ENCODE measurements around the gene INF2. TPM values are rescaled to one million over a fixed set of nuclear protein-coding genes. Genes with fewer than 3 reads are reported as not detected.
A peak's percentile ranks its signal among the peaks of the same experiment; 100 is the strongest.

Gene INF2
- total and polyA plus RNA-seq, 12 donors = 22.5 to 73.8 (median 28.4) TPM

DNA sequence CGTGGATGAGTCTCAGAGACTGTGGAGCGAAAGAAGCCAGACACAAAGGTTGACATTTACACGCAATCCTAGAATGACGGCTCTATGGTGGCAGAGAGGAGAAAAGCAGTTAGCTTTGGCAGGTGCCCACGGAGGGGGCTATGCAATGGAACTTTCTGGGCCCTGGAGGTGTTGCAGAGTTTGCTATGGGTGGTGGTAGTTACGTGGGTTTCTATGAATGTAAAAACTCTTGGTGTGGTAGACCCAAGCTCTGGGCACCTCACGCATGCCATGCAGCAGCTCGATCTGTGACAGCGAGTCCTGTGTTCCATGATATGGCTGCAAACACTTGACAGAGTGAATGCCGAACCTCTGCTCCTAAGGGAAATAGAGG lies 5.0 kb upstream of the INF2 start:
- Histone ChIP-seq H3K9me3 (no peaks in the 10 kb centered on the region), H3K36me3 (no peaks in the 10 kb centered on the region), H3K27ac (no peak overlapping the region), H3K27me3 (no peaks in the 10 kb centered on the region), H3K4me1 (peaks cover 44 to 66% (median 54%) of the 10 kb centered on the region in 9 donors), H3K4me3 (no peak overlapping the region)
- DNase-seq (no peak), ATAC-seq (no peak)
- WGBS, 2 donors = 97% methylated on average over 10 of the region's 10 CpGs
- intact Hi-C loops (cut with DNase I) = no loop called here
- TF ChIP-seq, protein P1, sequence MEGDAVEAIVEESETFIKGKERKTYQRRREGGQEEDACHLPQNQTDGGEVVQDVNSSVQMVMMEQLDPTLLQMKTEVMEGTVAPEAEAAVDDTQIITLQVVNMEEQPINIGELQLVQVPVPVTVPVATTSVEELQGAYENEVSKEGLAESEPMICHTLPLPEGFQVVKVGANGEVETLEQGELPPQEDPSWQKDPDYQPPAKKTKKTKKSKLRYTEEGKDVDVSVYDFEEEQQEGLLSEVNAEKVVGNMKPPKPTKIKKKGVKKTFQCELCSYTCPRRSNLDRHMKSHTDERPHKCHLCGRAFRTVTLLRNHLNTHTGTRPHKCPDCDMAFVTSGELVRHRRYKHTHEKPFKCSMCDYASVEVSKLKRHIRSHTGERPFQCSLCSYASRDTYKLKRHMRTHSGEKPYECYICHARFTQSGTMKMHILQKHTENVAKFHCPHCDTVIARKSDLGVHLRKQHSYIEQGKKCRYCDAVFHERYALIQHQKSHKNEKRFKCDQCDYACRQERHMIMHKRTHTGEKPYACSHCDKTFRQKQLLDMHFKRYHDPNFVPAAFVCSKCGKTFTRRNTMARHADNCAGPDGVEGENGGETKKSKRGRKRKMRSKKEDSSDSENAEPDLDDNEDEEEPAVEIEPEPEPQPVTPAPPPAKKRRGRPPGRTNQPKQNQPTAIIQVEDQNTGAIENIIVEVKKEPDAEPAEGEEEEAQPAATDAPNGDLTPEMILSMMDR (IDR thresholded peaks at IDR 0.05) = no peak

DNA sequence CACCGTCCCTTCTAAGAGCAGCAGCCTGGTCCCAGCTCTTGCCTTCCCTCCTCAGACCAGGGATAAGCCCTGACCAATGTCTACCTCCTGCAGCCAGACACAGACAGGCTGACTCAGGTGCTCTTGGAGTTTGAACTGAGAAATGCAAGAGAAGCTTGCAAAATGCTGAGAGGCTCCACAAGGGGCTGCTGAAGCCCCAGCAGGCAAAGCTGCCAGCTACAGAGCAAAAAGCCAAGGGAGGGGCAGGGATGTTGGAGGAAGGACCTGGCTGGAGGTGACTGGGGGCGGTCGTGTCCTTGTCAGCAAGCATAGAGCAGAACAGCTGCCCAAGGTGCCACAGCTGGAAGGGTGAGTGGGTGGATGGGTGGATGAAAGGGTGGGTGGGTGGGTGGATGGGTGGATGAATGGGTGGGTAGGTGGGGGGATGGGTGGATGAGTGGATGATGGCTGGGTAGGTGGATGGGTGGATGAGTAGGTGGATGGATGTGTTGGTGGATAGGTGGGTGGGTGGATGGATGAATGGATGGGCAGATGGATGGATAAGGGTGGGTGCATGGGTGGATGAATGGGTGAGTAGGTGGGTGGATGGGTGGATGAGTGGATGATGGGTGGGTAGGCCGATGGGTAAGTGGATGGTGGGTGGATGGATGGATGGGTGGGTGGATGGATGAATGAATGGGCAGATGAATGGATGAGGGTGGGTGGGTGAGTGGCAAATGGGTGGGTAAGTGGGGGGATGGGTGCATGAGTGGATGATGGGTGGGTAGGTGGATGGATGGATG lies 4.0 kb upstream of the INF2 start:
- H3K4me1 ChIP-seq = peaks cover 42 to 63% (median 53%) of the 10 kb centered on the region in 9 donors
- no peaks in the 10 kb centered on the region for H3K27me3 ChIP-seq
- TF ChIP-seq, protein P1 (IDR thresholded peaks at IDR 0.05) = no peak
- intact Hi-C loops (cut with DNase I) = loop anchor here in 1 of 10 donors (5.0 kb wide), 1 partner anchor 33 kb away; no protein-coding TSS in a partner anchor
- no peak overlapping the region for H3K4me3 ChIP-seq
- no peaks in the 10 kb centered on the region for H3K9me3 ChIP-seq
- no peak for ATAC-seq
- no peak for DNase-seq
- H3K27ac ChIP-seq = no peak overlapping the region
- no peaks in the 10 kb centered on the region for H3K36me3 ChIP-seq
- 77 to 80% methylated on average over 4 of the region's 4 CpGs for WGBS, 2 donors

DNA sequence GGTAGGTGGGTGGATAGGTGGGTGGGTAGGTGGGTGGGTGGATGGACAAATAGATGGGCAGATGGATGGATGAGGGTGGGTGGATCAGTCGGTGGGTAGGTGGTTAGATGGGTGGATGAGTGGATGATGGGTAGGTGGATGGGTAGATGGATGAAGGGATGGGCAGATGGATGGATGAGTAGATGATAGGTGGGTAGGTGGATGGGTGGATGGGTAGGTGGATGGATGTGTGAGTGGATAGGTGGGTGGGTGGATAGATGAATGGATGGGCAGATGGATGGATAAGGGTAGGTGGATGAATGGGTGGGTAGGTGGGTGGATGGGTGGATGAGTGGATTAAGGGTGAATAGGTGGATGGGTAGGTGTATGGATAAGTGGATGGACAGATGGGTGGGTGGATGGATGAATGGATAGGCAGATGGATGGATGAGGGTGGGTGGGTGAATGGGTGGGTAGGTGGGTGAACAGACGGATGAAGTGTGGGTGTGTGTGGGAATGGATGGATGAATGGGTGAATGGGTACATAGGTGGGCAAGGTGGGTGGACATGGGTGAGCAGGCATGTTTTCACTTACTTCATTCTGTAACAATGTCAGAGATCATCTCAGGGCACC lies 3.3 kb upstream of the INF2 start:
- Histone ChIP-seq H3K4me3 (no peak overlapping the region), H3K27me3 (no peaks in the 10 kb centered on the region), H3K4me1 (peaks cover 42 to 63% (median 53%) of the 10 kb centered on the region in 9 donors), H3K9me3 (no peaks in the 10 kb centered on the region), H3K36me3 (no peaks in the 10 kb centered on the region), H3K27ac (no peak overlapping the region)
- no peak for DNase-seq
- WGBS, 2 donors = 98% methylated on average over 2 of the region's 2 CpGs
- intact Hi-C loops (cut with DNase I) = loop anchor here in 1 of 10 donors (5.0 kb wide), 1 partner anchor 34 kb away; no protein-coding TSS in a partner anchor
- TF ChIP-seq, protein P1 (IDR thresholded peaks at IDR 0.05) = no peak
- ATAC-seq = no peak

DNA sequence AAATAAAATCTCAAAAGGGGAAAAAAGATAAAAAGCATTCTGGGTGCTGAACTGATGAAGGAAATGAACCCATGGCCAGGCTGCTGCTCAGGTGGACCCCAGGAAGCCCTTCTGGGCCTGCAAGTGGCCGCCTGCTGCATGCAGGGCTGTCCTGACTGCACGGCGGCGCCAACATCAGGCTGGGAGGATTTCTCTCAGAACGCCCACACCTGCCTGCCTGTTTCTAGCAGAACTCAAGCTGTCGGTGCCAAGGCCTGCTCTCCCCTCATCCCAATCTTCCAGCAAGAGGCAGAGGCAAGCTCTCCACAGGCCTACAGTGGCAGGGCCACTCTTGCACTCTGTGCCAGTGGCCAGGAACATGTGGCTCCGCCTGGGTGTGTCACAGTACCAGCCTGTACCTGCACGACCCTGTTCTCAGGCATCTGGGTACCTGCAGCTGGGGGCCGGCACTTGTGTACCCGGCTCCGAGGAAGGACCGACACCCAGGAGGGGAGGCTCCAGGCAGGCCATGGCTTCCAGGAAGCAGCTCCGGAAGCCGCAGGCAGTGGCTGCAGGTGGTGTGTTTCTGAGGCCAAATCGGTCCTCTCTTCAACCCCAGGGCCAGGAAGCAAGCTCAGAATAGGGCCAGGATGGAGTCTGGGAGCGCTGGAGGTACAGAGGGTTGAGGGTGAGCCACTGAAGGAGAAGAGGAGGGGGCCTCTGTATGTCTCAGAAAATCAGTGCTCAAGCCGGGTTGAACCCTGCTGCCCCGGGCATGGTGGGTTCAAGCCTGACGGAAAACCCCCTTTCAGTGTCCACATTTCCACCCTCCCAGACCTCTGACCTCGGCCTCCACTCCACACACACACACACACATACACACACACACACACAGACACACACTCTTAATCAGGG lies 2.5 kb upstream of the INF2 start:
- peaks cover 42 to 63% (median 52%) of the 10 kb centered on the region in 9 donors for H3K4me1 ChIP-seq
- WGBS, 2 donors = 78 to 79% methylated on average over 20 of the region's 20 CpGs
- intact Hi-C loops (cut with DNase I) = loop anchor here in 1 of 10 donors (5.0 kb wide), 1 partner anchor 35 kb away; no protein-coding TSS in a partner anchor

More for the DNA sequence above, 2.5 kb upstream of the INF2 start:
- Histone ChIP-seq H3K27ac (no peak overlapping the region), H3K36me3 (no peaks in the 10 kb centered on the region), H3K27me3 (no peaks in the 10 kb centered on the region), H3K9me3 (no peaks in the 10 kb centered on the region), H3K4me3 (no peak overlapping the region)
- ATAC-seq (no peak), DNase-seq (peak in 1 of 2 donors; percentile 20)
- TF ChIP-seq, protein P1 (IDR thresholded peaks at IDR 0.05) = no peak
